Duodenal mucosa (tissue), 2 donors: ENCODE data around the gene ZNF836.
A peak's percentile ranks its signal among the peaks of the same experiment; 100 is the strongest.

Experiments
- H3K27ac ChIP-seq: one replicate; pipeline ENCODE4 v1.7.0; 2013; ENCODE audit warnings: low read depth, low read length
- H3K27me3 ChIP-seq, 2 donors: one replicate each; pipeline ENCODE4 v1.7.0; 2013; ENCODE audit warnings: low read length in 2 of 2, control low read depth in 1 of 2; ENCODE audit not compliant: insufficient read depth in 2 of 2, control insufficient read depth in 1 of 2
- H3K36me3 ChIP-seq, 2 donors: one replicate each; pipeline ENCODE4 v1.7.0; 2013; ENCODE audit warnings: low read length in 2 of 2, control low read depth in 1 of 2; ENCODE audit not compliant: insufficient read depth in 2 of 2, control insufficient read depth in 1 of 2
- H3K4me1 ChIP-seq, 2 donors: one replicate each; pipeline ENCODE4 v1.7.0; 2013; ENCODE audit warnings: low read length in 2 of 2, control low read depth in 1 of 2; ENCODE audit not compliant: insufficient read depth in 2 of 2, control insufficient read depth in 1 of 2
- H3K4me3 ChIP-seq, 2 donors: one replicate each; pipeline ENCODE4 v1.7.0; 2013; ENCODE audit warnings: low read length in 2 of 2, low read depth in 1 of 2
- H3K9ac ChIP-seq, 2 donors: one replicate each; pipeline ENCODE4 v1.7.0; 2013; ENCODE audit warnings: low read length in 2 of 2, low read depth in 1 of 2
- H3K9me3 ChIP-seq, 2 donors: one replicate each; pipeline ENCODE4 v1.7.0; 2013; ENCODE audit warnings: low read length in 2 of 2, control low read depth in 1 of 2; ENCODE audit not compliant: control insufficient read depth in 1 of 2

Gene ZNF836

DNA sequence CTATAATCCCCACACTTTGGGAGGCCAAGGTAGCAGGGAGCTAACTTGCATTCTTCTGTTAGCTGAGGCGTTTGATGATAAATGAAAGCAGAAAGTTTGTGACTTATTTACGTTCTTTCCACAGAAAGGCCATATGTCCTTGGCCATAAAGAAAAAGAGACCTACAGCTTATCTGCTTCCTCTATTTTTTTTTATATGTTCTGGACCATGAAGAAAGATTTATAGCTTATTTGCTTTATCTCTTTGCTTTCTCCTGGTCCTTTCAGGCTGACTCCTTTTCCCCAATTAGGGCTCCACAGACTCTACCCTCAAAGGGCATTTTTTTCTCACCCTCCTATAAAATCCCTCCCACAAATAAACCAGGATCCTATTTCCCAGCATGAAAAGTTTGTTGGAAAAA is 30.2 kb downstream of the ZNF836 start:
- H3K27ac ChIP-seq = no peak overlapping the region
- no peaks in the 10 kb centered on the region for H3K36me3 ChIP-seq
- no peak overlapping the region for H3K4me3 ChIP-seq
- H3K4me1 ChIP-seq = peaks cover 3 to 17% of the 10 kb centered on the region in 2 donors
- no peak overlapping the region for H3K9ac ChIP-seq
- H3K9me3 ChIP-seq = peaks cover 0 to 10% of the 10 kb centered on the region in 2 donors
- no peaks in the 10 kb centered on the region for H3K27me3 ChIP-seq

DNA sequence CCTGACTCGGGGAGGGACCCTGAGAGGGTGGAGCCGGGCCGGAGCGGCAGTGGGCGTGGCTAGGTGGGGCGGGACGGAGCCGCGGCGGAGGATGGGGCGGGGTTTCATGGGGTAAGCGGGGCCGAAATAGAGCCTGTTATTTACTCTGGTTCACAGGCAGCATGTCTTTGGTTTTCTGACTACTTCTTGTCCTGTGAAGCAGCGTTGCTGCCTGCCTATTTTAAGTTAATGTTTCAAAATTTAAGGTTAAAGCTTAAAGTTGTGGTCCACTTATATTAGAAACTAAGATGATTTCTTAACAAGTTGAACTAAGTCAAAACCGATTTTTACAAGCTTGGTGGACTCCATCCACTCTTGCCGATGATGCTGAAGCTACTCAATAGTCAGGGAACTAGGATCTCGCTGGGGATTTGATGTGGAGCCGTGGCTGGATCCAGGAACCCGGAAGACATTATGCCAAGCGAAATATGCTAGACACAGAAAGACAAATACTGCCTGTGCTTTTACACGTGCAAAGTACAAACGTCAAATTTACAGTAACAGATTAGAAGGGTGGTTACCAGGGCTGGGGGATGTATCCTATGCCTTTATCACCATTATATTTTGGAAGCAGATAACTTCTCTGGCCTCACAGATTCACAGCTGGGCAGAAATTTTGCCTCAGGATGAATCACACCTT is 31.2 kb downstream of the ZNF836 start:
- peaks cover 7 to 13% of the 10 kb centered on the region in 2 donors for H3K9me3 ChIP-seq
- peak overlapping the region; percentile 97 to 100 for H3K4me3 ChIP-seq
- H3K9ac ChIP-seq = peak overlapping the region; percentile 14 to 20
- H3K27ac ChIP-seq = no peak overlapping the region
- H3K27me3 ChIP-seq = no peaks in the 10 kb centered on the region
- peaks cover 0 to 3% of the 10 kb centered on the region in 2 donors for H3K36me3 ChIP-seq
- H3K4me1 ChIP-seq = peaks cover 3 to 17% of the 10 kb centered on the region in 2 donors

DNA sequence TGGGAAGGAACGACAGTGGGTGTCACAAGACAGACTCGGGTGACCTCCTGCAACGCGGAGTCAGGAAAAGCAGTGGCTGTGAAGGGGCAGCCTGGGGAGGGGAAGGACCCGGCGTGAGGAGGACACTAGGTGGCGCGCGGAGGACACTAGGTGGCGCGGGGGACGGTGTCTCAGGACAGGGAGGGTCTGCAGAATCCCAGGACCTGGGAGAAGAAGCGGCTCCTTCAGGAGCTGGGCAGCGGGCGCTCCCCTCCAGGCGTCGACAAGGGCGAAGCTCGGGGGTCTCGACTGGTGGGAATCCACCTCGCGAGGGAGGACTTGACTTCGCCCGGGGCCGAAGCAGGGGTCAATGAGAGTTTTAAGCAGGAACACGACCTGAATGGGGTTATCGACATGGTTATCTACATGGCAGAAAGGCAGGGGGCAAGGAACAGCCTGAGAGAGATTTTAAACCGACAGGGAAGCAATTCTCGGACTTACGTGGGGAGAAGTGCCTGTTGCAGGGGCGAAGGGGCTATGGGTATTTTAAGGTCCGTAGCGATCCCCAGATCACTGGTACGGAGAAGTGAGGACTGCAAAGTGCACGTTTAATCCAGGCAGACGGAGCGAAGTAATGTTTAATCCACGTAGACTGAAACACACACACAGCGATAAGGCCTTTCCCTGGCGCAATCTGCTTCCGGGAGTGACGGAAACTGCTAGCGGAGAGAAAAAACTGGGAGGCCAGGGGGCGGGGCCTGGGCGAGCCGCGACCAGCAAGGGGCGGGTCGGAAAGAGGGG is 32.0 kb downstream of the ZNF836 start, which contains the start of gene ZNF616:
ZNF616 (minus strand) TSS at position 687 of the 780 bp plus-strand sequence. CDS start 9,426 bp downstream, outside the sequence.
- Histone ChIP-seq H3K27me3 (no peaks in the 10 kb centered on the region), H3K9ac (peak within 1 kb of the TSS; percentile 88 to 99), H3K4me1 (peaks cover 3 to 17% of the 10 kb centered on the region in 2 donors), H3K9me3 (peaks cover 12 to 18% of the 10 kb centered on the region in 2 donors), H3K4me3 (peak within 1 kb of the TSS; percentile 97 to 100), H3K27ac (peak within 1 kb of the TSS; percentile 88), H3K36me3 (peaks cover 0 to 5% of the 10 kb centered on the region in 2 donors)

DNA sequence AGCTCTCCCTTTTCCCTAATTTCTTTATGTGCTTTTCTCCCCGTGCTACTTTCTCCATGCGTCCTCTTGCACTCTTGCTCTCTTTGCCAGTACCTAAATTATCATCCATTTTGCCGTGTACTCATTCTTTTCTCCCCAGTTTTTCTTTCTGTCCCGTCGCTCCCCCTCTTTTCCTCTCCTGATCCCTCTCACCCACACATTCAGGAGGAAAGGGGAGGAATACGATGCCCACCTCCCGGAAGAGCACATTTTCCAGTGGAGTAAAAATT is 32.5 kb downstream of the ZNF836 start:
- Histone ChIP-seq H3K4me1 (peaks cover 3 to 17% of the 10 kb centered on the region in 2 donors), H3K36me3 (peaks cover 0 to 5% of the 10 kb centered on the region in 2 donors), H3K27me3 (no peaks in the 10 kb centered on the region)

DNA sequence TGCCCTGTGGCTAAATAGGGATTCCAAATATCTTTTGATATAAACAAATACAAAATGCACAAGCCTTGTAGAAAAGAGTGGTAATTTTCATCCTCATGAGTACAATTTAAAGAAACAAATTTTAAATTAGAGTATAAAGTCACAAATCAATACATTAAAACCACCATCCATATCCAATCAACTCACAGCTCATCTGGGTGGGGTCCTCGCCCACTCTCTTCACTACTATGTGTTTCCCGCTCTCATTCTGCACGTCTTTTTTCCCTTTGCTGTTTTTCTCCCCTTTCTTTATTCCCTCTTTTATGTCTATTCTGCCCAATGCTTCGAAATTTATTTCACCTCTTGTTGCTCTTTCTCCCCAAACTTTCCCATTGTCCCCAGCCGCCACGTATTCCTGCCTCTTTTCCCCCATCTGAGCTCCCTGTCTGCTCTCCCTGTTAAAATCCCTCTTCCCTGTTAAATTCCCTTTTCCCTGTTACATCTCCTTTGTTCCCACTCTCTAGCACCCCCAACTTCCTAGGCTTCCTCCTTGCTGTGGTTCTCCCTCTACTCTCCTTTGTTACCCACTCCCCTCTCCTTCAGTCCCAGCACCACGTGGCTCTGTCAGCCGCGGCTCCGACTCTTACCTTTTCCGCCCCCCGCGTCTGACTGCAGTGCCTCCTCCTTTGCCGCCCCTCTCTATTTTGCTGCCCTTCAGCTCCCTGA is 33.0 kb downstream of the ZNF836 start:
- Histone ChIP-seq H3K27ac (peak overlapping the region; percentile 88), H3K9ac (peak overlapping the region; percentile 88 to 99), H3K4me3 (peak overlapping the region; percentile 97 to 100), H3K4me1 (peaks cover 3 to 17% of the 10 kb centered on the region in 2 donors), H3K9me3 (peaks cover 20 to 26% of the 10 kb centered on the region in 2 donors), H3K36me3 (peaks cover 0 to 5% of the 10 kb centered on the region in 2 donors), H3K27me3 (no peaks in the 10 kb centered on the region)

More for the DNA sequence above, 32.5 kb downstream of the ZNF836 start:
- Histone ChIP-seq H3K9ac (peak overlapping the region; percentile 88 to 99), H3K9me3 (peaks cover 16 to 23% of the 10 kb centered on the region in 2 donors), H3K27ac (peak overlapping the region; percentile 88), H3K4me3 (peak overlapping the region; percentile 97 to 100)

DNA sequence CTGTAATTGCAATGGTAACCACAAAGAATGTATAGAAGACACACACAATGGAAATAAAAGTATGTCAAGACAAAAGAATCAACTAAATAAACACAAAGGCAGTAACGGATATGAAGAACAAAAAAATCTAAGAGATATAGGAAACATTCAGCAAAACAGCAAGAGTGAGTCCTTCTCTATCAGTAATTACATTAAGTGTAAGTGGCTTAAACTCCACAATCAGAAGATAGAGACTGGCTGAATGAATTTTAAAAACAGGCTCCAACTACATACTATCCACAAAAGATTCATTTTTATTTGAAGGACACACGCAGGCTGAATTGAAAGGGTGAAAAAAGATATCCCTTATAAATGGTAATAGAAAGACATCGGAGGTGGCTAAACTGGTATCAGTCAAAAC is 51.1 kb downstream of the ZNF836 start:
- no peaks in the 10 kb centered on the region for H3K27me3 ChIP-seq
- H3K36me3 ChIP-seq = peaks cover 67 to 95% of the 10 kb centered on the region in 2 donors
- no peak overlapping the region for H3K27ac ChIP-seq
- no peaks in the 10 kb centered on the region for H3K4me1 ChIP-seq
- H3K4me3 ChIP-seq = no peak overlapping the region
- H3K9me3 ChIP-seq = peaks cover 79 to 89% of the 10 kb centered on the region in 2 donors
- H3K9ac ChIP-seq = no peak overlapping the region

DNA sequence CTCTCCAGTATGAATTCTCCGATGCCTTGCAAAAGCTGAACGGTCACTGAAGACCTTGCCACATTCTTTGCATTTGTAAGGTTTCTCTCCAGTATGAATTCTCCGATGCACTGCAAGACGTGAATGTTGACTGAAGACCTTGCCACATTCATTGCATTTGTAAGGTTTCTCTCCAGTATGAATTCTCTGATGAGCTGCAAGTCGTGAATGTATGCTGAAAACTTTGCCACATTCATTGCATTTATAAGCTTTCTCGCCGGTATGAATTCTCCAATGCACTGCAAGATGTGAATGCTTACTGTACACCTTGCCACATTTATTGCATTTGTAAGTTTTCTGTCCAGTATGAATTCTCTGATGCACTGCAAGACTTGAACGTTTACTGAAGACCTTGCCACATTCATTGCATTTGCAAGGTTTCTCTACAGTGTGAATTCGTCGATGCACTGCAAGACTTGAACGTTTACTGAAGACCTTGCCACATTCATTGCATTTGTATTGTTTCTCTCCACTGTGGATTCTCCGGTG is 55.8 kb downstream of the ZNF836 start:
- peak overlapping the region; percentile 30 to 48 for H3K4me3 ChIP-seq
- H3K27ac ChIP-seq = no peak overlapping the region
- H3K9ac ChIP-seq = no peak overlapping the region
- peaks cover 48 to 59% of the 10 kb centered on the region in 2 donors for H3K36me3 ChIP-seq
- no peaks in the 10 kb centered on the region for H3K27me3 ChIP-seq
- H3K9me3 ChIP-seq = peaks cover 99% of the 10 kb centered on the region in 2 donors
- no peaks in the 10 kb centered on the region for H3K4me1 ChIP-seq

DNA sequence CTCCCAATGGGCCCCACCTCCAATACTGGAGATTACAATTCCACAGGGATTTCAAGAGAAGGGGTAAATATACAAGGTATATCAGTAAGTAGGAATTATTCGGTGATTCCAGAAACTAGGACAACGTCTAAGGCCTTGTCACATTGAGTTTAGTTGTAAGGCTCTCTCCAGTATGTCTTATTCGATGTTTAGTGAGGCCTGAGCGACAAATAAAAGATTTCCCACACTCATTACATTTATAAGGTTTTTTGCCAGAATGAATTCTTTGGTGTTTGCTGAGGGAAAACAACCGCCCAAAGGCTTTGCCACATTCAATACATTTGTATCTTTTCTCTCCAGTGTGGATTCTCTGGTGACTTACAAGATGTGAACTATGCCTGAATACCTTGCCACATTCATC is 56.7 kb downstream of the ZNF836 start:
- Histone ChIP-seq H3K27me3 (no peaks in the 10 kb centered on the region), H3K36me3 (peaks cover 45 to 50% of the 10 kb centered on the region in 2 donors), H3K4me1 (no peaks in the 10 kb centered on the region), H3K27ac (no peak overlapping the region), H3K4me3 (peak overlapping the region; percentile 34 to 48), H3K9me3 (peaks cover 97 to 99% of the 10 kb centered on the region in 2 donors), H3K9ac (no peak overlapping the region)

DNA sequence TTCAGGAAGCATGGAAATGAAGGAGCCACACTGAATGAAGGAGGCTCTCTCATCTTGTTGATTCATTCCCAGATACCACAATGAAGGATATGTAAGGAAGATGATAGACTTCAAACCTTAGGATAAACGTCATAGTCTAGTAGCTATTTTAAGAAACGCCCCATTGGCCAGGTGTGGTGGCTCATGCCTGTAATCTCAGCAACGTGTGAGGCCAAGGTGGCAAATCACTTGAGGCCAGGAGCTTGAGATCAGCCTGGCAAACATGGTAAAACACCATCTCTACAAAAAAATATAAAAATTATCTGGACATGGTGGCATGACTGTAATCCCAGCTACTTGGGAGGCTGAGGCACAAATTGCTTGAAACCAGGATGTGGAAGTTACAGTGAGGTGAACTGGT is 58.8 kb downstream of the ZNF836 start:
- peaks cover 27 to 30% of the 10 kb centered on the region in 2 donors for H3K36me3 ChIP-seq
- no peak overlapping the region for H3K27ac ChIP-seq
- no peaks in the 10 kb centered on the region for H3K27me3 ChIP-seq
- peaks cover 88 to 97% of the 10 kb centered on the region in 2 donors for H3K9me3 ChIP-seq
- H3K9ac ChIP-seq = no peak overlapping the region
- H3K4me3 ChIP-seq = no peak overlapping the region
- H3K4me1 ChIP-seq = no peaks in the 10 kb centered on the region
